DOHH2 (cell line): Measurements from ENCODE around the gene SERINC2.

Experiments
- H3F3A ChIP-seq: fragments of 200-600 bp; sonication (generic), shearing (Covaris generic); 2 replicates; pipeline ENCODE4 v1.6.0; 2016; ENCODE audit warnings: antibody characterized with exemption, mild to moderate bottlenecking; ENCODE audit not compliant: control insufficient read depth, insufficient read depth
- H3K27ac ChIP-seq: fragments of 200-600 bp; sonication (generic); 2 replicates; pipeline ENCODE4 v1.5.1; 2014; ENCODE audit warnings: low read depth, mild to moderate bottlenecking, low read length, moderate library complexity
- H3K27me3 ChIP-seq: fragments of 200-600 bp; sonication (generic); 2 replicates; pipeline ENCODE4 v1.6.1; 2014; ENCODE audit warnings: mild to moderate bottlenecking, low read length, mixed read lengths; ENCODE audit not compliant: control insufficient read depth
- H3K36me3 ChIP-seq: fragments of 200-600 bp; sonication (generic); 2 replicates; pipeline ENCODE4 v1.6.1; 2014; ENCODE audit warnings: mild to moderate bottlenecking, low read length, moderate library complexity, mixed read lengths; ENCODE audit not compliant: control insufficient read depth
- H3K4me1 ChIP-seq: fragments of 200-600 bp; sonication (generic); 2 replicates; pipeline ENCODE4 v1.6.1; 2014; ENCODE audit warnings: mild to moderate bottlenecking, low read length, mixed read lengths; ENCODE audit not compliant: control insufficient read depth
- H3K4me2 ChIP-seq: fragments of 200-600 bp; sonication (generic); 2 replicates; pipeline ENCODE4 v1.6.0; 2014; ENCODE audit warnings: mild to moderate bottlenecking, low read length, moderate library complexity
- H3K4me3 ChIP-seq: fragments of 200-600 bp; sonication (generic); 2 replicates; pipeline ENCODE4 v1.5.1; 2014; ENCODE audit warnings: mild to moderate bottlenecking, low read length, mixed read lengths
- H3K79me2 ChIP-seq: fragments of 200-600 bp; sonication (generic); 2 replicates; pipeline ENCODE4 v1.6.1; 2014; ENCODE audit warnings: mild to moderate bottlenecking, low read length, mixed read lengths; ENCODE audit not compliant: control insufficient read depth
- H3K9me2 ChIP-seq: fragments of 200-600 bp; sonication (generic); replicated peaks from 2 replicates; pipeline ENCODE4 v1.6.1; 2014; ENCODE audit warnings: mild to moderate bottlenecking, low read length, mixed read lengths; ENCODE audit not compliant: control insufficient read depth
- H3K9me3 ChIP-seq: fragments of 200-600 bp; sonication (generic); 2 replicates; pipeline ENCODE4 v1.6.1; 2014; ENCODE audit warnings: antibody characterized with exemption, low read length, mixed read lengths; ENCODE audit not compliant: control insufficient read depth, insufficient read depth
- H4K20me1 ChIP-seq: fragments of 200-600 bp; sonication (generic); 2 replicates; pipeline ENCODE4 v1.6.0; 2014; ENCODE audit warnings: low read depth, mild to moderate bottlenecking, antibody characterized with exemption, low read length, moderate library complexity; ENCODE audit not compliant: control insufficient read depth, insufficient read depth
- CTCF ChIP-seq: fragments of 200-600 bp; sonication (generic); IDR thresholded peaks from one replicate; pipeline ENCODE4 v1.5.1; 2014; ENCODE audit warnings: antibody characterized with exemption, mild to moderate bottlenecking, low read depth, low read length; ENCODE audit not compliant: poor library complexity, severe bottlenecking
- EZH2phosphoT487 ChIP-seq: fragments of 200-600 bp; sonication (generic); IDR thresholded peaks from 2 replicates; pipeline ENCODE4 v1.6.1; 2017; ENCODE audit warnings: borderline replicate concordance, mild to moderate bottlenecking, antibody characterized with exemption, low read length, moderate library complexity, mixed read lengths

The SERINC2 gene

GRCh38 chr1:31425301-31426081 is 12.5 kb downstream of the SERINC2 start:
- H3K36me3 ChIP-seq = peaks cover 64% of the 10 kb centered on the region

GRCh38 chr1:31426249-31426922 is 13.4 kb downstream of the SERINC2 start:
- Histone ChIP-seq H3K79me2 (peaks cover 49% of the 10 kb centered on the region), H3K9me2 (no peaks in the 10 kb centered on the region), H3K4me3 (peak overlapping the region; percentile 97), H3K27ac (peak overlapping the region; percentile 1; the same call in 1 of the 2 replicates), H3K9me3 (peaks cover under 1% of the 10 kb centered on the region), H4K20me1 (no peaks in the 10 kb centered on the region), H3K27me3 (no peaks in the 10 kb centered on the region), H3K36me3 (peaks cover 73% of the 10 kb centered on the region), H3K4me1 (peaks cover 64% of the 10 kb centered on the region), H3F3A (peaks cover 5% of the 10 kb centered on the region), H3K4me2 (peak overlapping the region; percentile 93)
- TF ChIP-seq CTCF (no peak), EZH2phosphoT487 (no peak)

More at GRCh38 chr1:31425301-31426081, 12.5 kb downstream of the SERINC2 start:
- Histone ChIP-seq H3K9me3 (no peaks in the 10 kb centered on the region), H3K4me3 (peak overlapping the region; percentile 97), H3K4me1 (peaks cover 72% of the 10 kb centered on the region), H3K27me3 (no peaks in the 10 kb centered on the region), H3K9me2 (no peaks in the 10 kb centered on the region), H3F3A (peaks cover 5% of the 10 kb centered on the region), H3K79me2 (peaks cover 49% of the 10 kb centered on the region), H3K27ac (peak overlapping the region; percentile 95), H3K4me2 (peak overlapping the region; percentile 93), H4K20me1 (no peaks in the 10 kb centered on the region)
- no peak for TF ChIP-seq EZH2phosphoT487
- peak; percentile 20 for TF ChIP-seq CTCF

- H3K36me3 ChIP-seq = peaks cover 78% of the 10 kb centered on the region
- H3F3A ChIP-seq = peaks cover 12% of the 10 kb centered on the region
- no peaks in the 10 kb centered on the region for H3K9me2 ChIP-seq
- H3K4me1 ChIP-seq = peaks cover 57% of the 10 kb centered on the region
- H3K27me3 ChIP-seq = no peaks in the 10 kb centered on the region
- peaks cover 7% of the 10 kb centered on the region for H3K9me3 ChIP-seq
- TF ChIP-seq EZH2phosphoT487 (no peak), CTCF (no peak)
- H3K4me2 ChIP-seq = 0 out of 2 replicates have a peak overlapping the region, but pooled peaks have one; percentile 14
- peaks cover 49% of the 10 kb centered on the region for H3K79me2 ChIP-seq
- H3K27ac ChIP-seq = no peak overlapping the region
- no peak overlapping the region for H3K4me3 ChIP-seq
- no peaks in the 10 kb centered on the region for H4K20me1 ChIP-seq
Observed at GRCh38 chr1:31427322-31427721, 14.3 kb downstream of the SERINC2 start.
